Osteocyte (in vitro differentiated cells): ENCODE results near the gene ASCL5. TPM values are rescaled to one million over a fixed set of nuclear protein-coding genes. Genes with fewer than 3 reads are reported as not detected.

Experiments used
- DNase-seq: peaks from one replicate; pipeline ENCODE4 v3.0.0; 2021; ENCODE audit warnings: mixed read lengths; ENCODE audit not compliant: unreplicated experiment; ENCODE audit errors: extremely low spot score
- H3K27ac Mint-ChIP-seq: one replicate; pipeline ENCODE4 v1.8.0; 2021; ENCODE audit warnings: mild to moderate bottlenecking, mixed read lengths; ENCODE audit not compliant: unreplicated experiment
- H3K27me3 Mint-ChIP-seq: one replicate; pipeline ENCODE4 v1.8.0; 2021; ENCODE audit warnings: mixed read lengths; ENCODE audit not compliant: unreplicated experiment
- H3K36me3 Mint-ChIP-seq: one replicate; pipeline ENCODE4 v1.8.0; 2021; ENCODE audit warnings: mixed read lengths; ENCODE audit not compliant: unreplicated experiment
- H3K4me1 Mint-ChIP-seq: one replicate; pipeline ENCODE4 v1.8.0; 2021; ENCODE audit warnings: mixed read lengths; ENCODE audit not compliant: unreplicated experiment
- H3K4me3 Mint-ChIP-seq: one replicate; pipeline ENCODE4 v1.8.0; 2021; ENCODE audit warnings: mild to moderate bottlenecking, moderate library complexity, mixed read lengths; ENCODE audit not compliant: unreplicated experiment
- H3K9me3 Mint-ChIP-seq: one replicate; pipeline ENCODE4 v1.8.0; 2021; ENCODE audit warnings: mixed read lengths; ENCODE audit not compliant: unreplicated experiment
- total RNA-seq: library from RNA; stranded (reverse); gene quantifications from 2 replicates; pipeline ENCODE4 v1.2.1, GENCODE V29; 2021
- TF ChIP-seq, protein P1 (sequence below): fragments of 200-600 bp; sonication (generic); IDR thresholded peaks from 2 replicates; pipeline ENCODE4 v1.5.0; 2021; ENCODE audit warnings: antibody characterized with exemption, mild to moderate bottlenecking, moderate library complexity

The ASCL5 gene
- total RNA-seq, 1 donor from 2014 or later, result not detected

- no peak overlapping the region for H3K4me3 Mint-ChIP-seq
- TF ChIP-seq, protein P1, sequence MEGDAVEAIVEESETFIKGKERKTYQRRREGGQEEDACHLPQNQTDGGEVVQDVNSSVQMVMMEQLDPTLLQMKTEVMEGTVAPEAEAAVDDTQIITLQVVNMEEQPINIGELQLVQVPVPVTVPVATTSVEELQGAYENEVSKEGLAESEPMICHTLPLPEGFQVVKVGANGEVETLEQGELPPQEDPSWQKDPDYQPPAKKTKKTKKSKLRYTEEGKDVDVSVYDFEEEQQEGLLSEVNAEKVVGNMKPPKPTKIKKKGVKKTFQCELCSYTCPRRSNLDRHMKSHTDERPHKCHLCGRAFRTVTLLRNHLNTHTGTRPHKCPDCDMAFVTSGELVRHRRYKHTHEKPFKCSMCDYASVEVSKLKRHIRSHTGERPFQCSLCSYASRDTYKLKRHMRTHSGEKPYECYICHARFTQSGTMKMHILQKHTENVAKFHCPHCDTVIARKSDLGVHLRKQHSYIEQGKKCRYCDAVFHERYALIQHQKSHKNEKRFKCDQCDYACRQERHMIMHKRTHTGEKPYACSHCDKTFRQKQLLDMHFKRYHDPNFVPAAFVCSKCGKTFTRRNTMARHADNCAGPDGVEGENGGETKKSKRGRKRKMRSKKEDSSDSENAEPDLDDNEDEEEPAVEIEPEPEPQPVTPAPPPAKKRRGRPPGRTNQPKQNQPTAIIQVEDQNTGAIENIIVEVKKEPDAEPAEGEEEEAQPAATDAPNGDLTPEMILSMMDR, result no peak
- H3K4me1 Mint-ChIP-seq, result no peaks in the 10 kb centered on the region
- H3K27ac Mint-ChIP-seq, result no peak overlapping the region
- DNase-seq, result no peak
- H3K27me3 Mint-ChIP-seq, result peaks cover 39% of the 10 kb centered on the region
- H3K9me3 Mint-ChIP-seq, result no peaks in the 10 kb centered on the region
- H3K36me3 Mint-ChIP-seq, result no peaks in the 10 kb centered on the region
Measured at GRCh38 chr1:201065686-201066085, 61.3 kb downstream of the ASCL5 start.

DNA sequence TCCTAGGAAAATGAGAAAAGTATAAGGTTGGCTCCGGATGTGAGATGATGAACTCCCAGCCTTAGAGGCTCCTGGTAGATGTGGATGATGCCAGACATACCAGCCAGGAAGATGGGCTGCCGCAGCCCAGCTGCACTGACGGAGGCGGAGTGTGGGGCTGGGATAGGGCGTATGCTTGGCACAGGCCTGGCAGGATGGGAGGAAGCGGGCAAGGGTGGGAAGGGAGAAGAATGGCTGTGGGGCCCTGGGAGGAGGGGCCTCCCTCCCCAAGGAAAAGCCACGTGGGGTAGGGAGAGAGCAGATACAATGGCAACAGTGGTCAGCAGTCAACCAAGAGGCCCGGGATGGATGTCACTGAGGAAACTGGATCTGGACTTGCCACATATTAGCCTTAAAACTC, 62.2 kb downstream of the ASCL5 start:
- H3K27me3 Mint-ChIP-seq, result peaks cover 34% of the 10 kb centered on the region
- H3K4me1 Mint-ChIP-seq, result peaks cover 3% of the 10 kb centered on the region
- no peaks in the 10 kb centered on the region for H3K9me3 Mint-ChIP-seq
- no peaks in the 10 kb centered on the region for H3K36me3 Mint-ChIP-seq
- H3K27ac Mint-ChIP-seq, result no peak overlapping the region
- TF ChIP-seq, protein P1, result no peak
- DNase-seq, result no peak
- H3K4me3 Mint-ChIP-seq, result no peak overlapping the region

Other genes starting within 250 kb of the ASCL5 start
- 2.0 and 2.1 TPM in 2 replicates for gene INAVA, start 232.3 kb downstream of the ASCL5 start, total RNA-seq
- 0.63 and 0.97 TPM in 2 replicates for gene KIF21B, start 103.5 kb downstream of the ASCL5 start, total RNA-seq
- not detected in 2 replicates for gene CACNA1S, start 14.8 kb downstream of the ASCL5 start, total RNA-seq
- gene TMEM9, start 27.3 kb upstream of the ASCL5 start, total RNA-seq, result 63.9 and 64.2 TPM in 2 replicates
- 3.2 and 3.8 TPM in 2 replicates for gene IGFN1, start 63.6 kb upstream of the ASCL5 start, total RNA-seq
- not detected in 2 replicates for gene PKP1, start 156.3 kb upstream of the ASCL5 start, total RNA-seq